Measurements from ENCODE around the gene OR5K3.

OR5K3 gene

GRCh38 chr3:98390366-98390765 lies at the start of gene OR5K3:
OR5K3 (plus strand) TSS chr3:98390666; CDS start chr3:98390666, 0 bp downstream.
- no peak for TF ChIP-seq CTCF (IDR thresholded peaks at IDR 0.05)

- TF ChIP-seq CTCF (IDR thresholded peaks at IDR 0.05), result no peak
Measured at GRCh38 chr3:98341758-98342157, 48.7 kb upstream of the OR5K3 start.

- peak; percentile 88 for TF ChIP-seq CTCF (IDR thresholded peaks at IDR 0.05)
Measured at GRCh38 chr3:98343647-98344507, 46.6 kb upstream of the OR5K3 start.

GRCh38 chr3:98350082-98350481 lies 40.4 kb upstream of the OR5K3 start:
- TF ChIP-seq CTCF (IDR thresholded peaks at IDR 0.05), result no peak

- TF ChIP-seq CTCF (IDR thresholded peaks at IDR 0.05), result no peak
Measured at GRCh38 chr3:98353554-98353953, 36.9 kb upstream of the OR5K3 start, which contains the start of gene OR5K4. OR5K4 (plus strand) TSS chr3:98353854; CDS start chr3:98353854, 0 bp downstream.

- TF ChIP-seq CTCF (IDR thresholded peaks at IDR 0.05), result no peak
Measured at GRCh38 chr3:98359250-98359649, 31.2 kb upstream of the OR5K3 start.

- TF ChIP-seq CTCF (IDR thresholded peaks at IDR 0.05), result no peak
Measured at GRCh38 chr3:98359993-98360675, 30.3 kb upstream of the OR5K3 start.

Data from LNCAP (cell line).